HepG2 (cell line): ENCODE data around the gene LANCL1. TPM values are rescaled to one million over a fixed set of nuclear protein-coding genes. Genes with fewer than 3 reads are reported as not detected.

Source experiments
- ARNT ChIP-seq: fragments of 450-650 bp; IDR thresholded peaks from 2 replicates; pipeline ENCODE4 v1.6.1; 2017
- CEBPG ChIP-seq: IDR thresholded peaks from 2 replicates; pipeline ENCODE4 v1.6.1; 2016
- GATAD2A ChIP-seq: IDR thresholded peaks from 2 replicates; pipeline ENCODE4 v1.6.1; 2016
- MAF1 ChIP-seq: sonication (generic); formaldehyde crosslinking; IDR thresholded peaks from 2 replicates; pipeline ENCODE4 v1.5.0; 2020; ENCODE audit warnings: missing genetic modification reagents, borderline replicate concordance
- REPIN1 ChIP-seq: sonication (generic); formaldehyde crosslinking; IDR thresholded peaks from 2 replicates; pipeline ENCODE4 v1.8.0; 2022; ENCODE audit warnings: missing genetic modification reagents, low read depth, mild to moderate bottlenecking, borderline replicate concordance
- ZNF280B ChIP-seq: sonication (generic); formaldehyde crosslinking; IDR thresholded peaks from 2 replicates; pipeline ENCODE4 v1.5.0; 2020; ENCODE audit warnings: missing genetic modification reagents, mild to moderate bottlenecking, borderline replicate concordance
- ZNF543 ChIP-seq: sonication (generic); formaldehyde crosslinking; IDR thresholded peaks from 2 replicates; pipeline ENCODE4 v1.4.0; 2020; ENCODE audit warnings: mild to moderate bottlenecking, missing genetic modification reagents
- polyA plus RNA-seq, 8 experiments: library from polyadenylated mRNA; depleted of rRNA in 3 of 8; stranded (reverse) in 7 of 8; unstranded in 1 of 8; fragments of >200 nt; fragmentation: Illumina TruSeq in 4 of 8; extraction: Trizol in 4 of 8; gene quantifications; 2 replicates each; pipeline versions ENCODE4 v1.2.1 to v1.2.3, GENCODE V29; 2011 to 2016; ENCODE audit warnings: low read depth in 4 of 8, missing spikeins in 1 of 8, mixed read lengths in 1 of 8; ENCODE audit not compliant: insufficient read depth in 1 of 8
- total RNA-seq, 5 experiments: library from RNA; depleted of rRNA; stranded (reverse); fragments of >200 nt; fragmentation: Illumina TruSeq; extraction: Trizol; gene quantifications; 2 replicates each; pipeline ENCODE4 v1.2.3, GENCODE V29; 2016; ENCODE audit warnings: low read depth in 1 of 5
- TF ChIP-seq, protein P1 (sequence below): sonication (generic); formaldehyde crosslinking; IDR thresholded peaks from 2 replicates; pipeline ENCODE4 v1.5.1; 2020; ENCODE audit warnings: missing genetic modification reagents, mild to moderate bottlenecking, borderline replicate concordance
- TF ChIP-seq, protein P2 (sequence below): sonication (generic); formaldehyde crosslinking; IDR thresholded peaks from 2 replicates; pipeline ENCODE4 v1.9.0; 2021; ENCODE audit warnings: missing genetic modification reagents, borderline replicate concordance

LANCL1 gene
- total and polyA plus RNA-seq, 2 of the 13 experiments (the other 11 are each of a cell fraction or from before 2014, with no cell fraction given): 53.5 to 67.7 TPM

GRCh38 chr2:210481601-210482175 is 5.1 kb upstream of the LANCL1 start (continued):
- TF ChIP-seq, protein P1, sequence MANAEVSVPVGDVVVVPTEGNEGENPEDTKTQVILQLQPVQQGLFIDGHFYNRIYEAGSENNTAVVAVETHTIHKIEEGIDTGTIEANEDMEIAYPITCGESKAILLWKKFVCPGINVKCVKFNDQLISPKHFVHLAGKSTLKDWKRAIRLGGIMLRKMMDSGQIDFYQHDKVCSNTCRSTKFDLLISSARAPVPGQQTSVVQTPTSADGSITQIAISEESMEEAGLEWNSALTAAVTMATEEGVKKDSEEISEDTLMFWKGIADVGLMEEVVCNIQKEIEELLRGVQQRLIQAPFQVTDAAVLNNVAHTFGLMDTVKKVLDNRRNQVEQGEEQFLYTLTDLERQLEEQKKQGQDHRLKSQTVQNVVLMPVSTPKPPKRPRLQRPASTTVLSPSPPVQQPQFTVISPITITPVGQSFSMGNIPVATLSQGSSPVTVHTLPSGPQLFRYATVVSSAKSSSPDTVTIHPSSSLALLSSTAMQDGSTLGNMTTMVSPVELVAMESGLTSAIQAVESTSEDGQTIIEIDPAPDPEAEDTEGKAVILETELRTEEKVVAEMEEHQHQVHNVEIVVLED (CRISPR knock-in tag): no peak
- TF ChIP-seq REPIN1: no peak
- TF ChIP-seq ZNF543 (CRISPR knock-in tag): no peak
- TF ChIP-seq, protein P2, sequence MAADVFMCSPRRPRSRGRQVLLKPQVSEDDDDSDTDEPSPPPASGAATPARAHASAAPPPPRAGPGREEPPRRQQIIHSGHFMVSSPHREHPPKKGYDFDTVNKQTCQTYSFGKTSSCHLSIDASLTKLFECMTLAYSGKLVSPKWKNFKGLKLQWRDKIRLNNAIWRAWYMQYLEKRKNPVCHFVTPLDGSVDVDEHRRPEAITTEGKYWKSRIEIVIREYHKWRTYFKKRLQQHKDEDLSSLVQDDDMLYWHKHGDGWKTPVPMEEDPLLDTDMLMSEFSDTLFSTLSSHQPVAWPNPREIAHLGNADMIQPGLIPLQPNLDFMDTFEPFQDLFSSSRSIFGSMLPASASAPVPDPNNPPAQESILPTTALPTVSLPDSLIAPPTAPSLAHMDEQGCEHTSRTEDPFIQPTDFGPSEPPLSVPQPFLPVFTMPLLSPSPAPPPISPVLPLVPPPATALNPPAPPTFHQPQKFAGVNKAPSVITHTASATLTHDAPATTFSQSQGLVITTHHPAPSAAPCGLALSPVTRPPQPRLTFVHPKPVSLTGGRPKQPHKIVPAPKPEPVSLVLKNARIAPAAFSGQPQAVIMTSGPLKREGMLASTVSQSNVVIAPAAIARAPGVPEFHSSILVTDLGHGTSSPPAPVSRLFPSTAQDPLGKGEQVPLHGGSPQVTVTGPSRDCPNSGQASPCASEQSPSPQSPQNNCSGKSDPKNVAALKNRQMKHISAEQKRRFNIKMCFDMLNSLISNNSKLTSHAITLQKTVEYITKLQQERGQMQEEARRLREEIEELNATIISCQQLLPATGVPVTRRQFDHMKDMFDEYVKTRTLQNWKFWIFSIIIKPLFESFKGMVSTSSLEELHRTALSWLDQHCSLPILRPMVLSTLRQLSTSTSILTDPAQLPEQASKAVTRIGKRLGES (CRISPR knock-in tag): no peak
- no peak for TF ChIP-seq GATAD2A (CRISPR knock-in tag)
- TF ChIP-seq ZNF280B: no peak
- TF ChIP-seq CEBPG (CRISPR knock-in tag): no peak
- TF ChIP-seq ARNT: no peak
- TF ChIP-seq MAF1 (CRISPR knock-in tag): no peak
